Loucy (cell line): ENCODE measurements around the gene FXYD2.

Source experiments
- CTCF ChIP-seq: fragments of 200-600 bp; sonication (generic); conservative IDR thresholded peaks from 2 replicates; pipeline ENCODE4 v1.5.1; 2014; ENCODE audit warnings: mild to moderate bottlenecking, antibody characterized with exemption, low read length
- EZH2phosphoT487 ChIP-seq: fragments of 200-600 bp; IDR thresholded peaks from 2 replicates; pipeline ENCODE4 v1.6.1; 2018; ENCODE audit warnings: antibody characterized with exemption, mild to moderate bottlenecking, moderate library complexity, borderline replicate concordance

GRCh38 chr11:117840881-117841550, 16.5 kb upstream of the FXYD2 start:
- no peak for TF ChIP-seq CTCF
- no peak for TF ChIP-seq EZH2phosphoT487
